A172 (cell line): ENCODE results near the gene TCF23. TPM values are rescaled to one million over a fixed set of nuclear protein-coding genes. Genes with fewer than 3 reads are reported as not detected.
"Not testable (repeated sequence)": the region's sequence is repeated elsewhere in the genome, so short reads cannot be mapped to it uniquely, and the experiment has no call there.

Source experiments
- DNase-seq: peaks from one replicate; pipeline ENCODE4 v3.0.0-alpha.2; 2015; ENCODE audit warnings: low spot score
- total RNA-seq: library from RNA; depleted of rRNA; stranded (reverse); fragments of >200 nt; shearing (Covaris generic); gene quantifications from 2 replicates; pipeline ENCODE4 v1.2.3, GENCODE V29; 2014; rRNA removed

Gene TCF23
- total RNA-seq, result not detected in 2 replicates

DNA sequence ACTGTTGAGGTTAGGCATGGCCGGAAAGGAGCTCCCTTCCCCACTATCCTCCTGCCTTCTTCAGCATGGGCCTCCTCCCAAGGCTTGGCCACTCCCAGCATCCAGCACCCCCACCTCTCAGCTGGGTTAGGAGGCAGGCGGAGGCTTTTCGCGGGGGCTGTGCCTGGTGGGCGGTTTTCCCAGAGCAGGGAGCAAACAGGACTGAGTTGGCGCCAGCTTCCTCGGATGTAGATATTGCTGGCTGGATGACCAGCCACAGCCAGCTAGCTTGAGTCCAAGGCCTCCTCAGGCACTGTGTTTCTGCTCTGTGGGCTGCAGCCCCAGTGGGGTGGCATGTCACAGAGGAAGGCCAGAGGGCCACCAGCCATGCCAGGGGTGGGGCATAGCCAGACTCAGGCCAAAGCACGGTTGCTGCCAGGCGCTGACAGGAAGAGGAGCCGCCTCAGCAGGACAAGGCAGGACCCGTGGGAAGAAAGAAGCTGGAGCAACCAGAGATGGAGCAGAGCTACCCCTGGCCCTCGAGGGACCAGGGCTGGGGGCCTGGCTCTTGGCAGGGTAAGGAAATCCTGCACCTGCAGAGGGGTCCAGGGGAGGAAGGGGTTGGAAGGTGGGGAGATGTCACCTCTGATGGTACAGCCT is at the start of gene TCF23:
TSS of gene TCF23 (plus strand) at position 204 of the 639 bp plus-strand sequence. CDS start at position 334, 130 bp downstream.
- DNase-seq, result no peak

DNA sequence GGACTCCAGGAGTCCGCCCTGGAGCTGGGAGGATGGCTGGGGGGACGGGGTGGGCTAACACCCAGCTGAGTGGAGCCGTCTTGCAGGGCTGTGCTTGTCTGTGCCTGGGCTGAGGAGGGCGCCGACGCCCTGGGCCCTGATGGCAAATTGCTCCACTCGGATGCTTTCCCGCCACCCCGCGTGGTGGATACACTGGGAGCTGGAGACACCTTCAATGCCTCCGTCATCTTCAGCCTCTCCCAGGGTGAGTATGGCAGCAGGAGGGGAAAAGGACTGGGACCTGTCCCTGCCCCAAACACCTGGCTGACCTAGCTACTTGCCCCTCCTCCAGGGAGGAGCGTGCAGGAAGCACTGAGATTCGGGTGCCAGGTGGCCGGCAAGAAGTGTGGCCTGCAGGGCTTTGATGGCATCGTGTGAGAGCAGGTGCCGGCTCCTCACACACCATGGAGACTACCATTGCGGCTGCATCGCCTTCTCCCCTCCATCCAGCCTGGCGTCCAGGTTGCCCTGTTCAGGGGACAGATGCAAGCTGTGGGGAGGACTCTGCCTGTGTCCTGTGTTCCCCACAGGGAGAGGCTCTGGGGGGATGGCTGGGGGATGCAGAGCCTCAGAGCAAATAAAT is 49.4 kb upstream of the TCF23 start:
- DNase-seq, result no peak

- DNase-seq, result no peak
Measured at GRCh38 chr2:27100036-27100435, 48.8 kb upstream of the TCF23 start.

GRCh38 chr2:27102329-27102728 is 46.5 kb upstream of the TCF23 start:
- DNase-seq, result no peak

GRCh38 chr2:27105981-27106380 is 42.8 kb upstream of the TCF23 start:
- DNase-seq, result no peak

DNA sequence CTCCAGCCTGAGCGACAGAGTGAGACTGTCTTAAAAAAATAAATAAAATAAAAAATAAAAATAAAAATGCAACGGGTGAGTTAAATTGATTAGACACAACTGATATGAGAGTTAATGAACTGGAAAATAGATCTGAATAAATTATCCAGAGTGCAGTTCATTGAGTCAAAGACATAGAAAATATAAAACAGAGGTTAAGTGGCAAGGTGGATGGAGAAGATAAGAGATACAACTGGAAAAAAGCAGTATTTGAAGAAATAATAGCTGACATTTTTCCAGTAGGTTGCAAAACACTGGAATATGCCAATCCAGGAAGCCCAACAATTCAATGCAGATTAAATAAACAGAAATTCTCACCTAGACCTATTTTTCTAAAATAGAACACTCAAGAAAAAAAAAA is 40.6 kb upstream of the TCF23 start:
- no peak for DNase-seq

GRCh38 chr2:27109083-27109482 is 39.7 kb upstream of the TCF23 start:
- DNase-seq, result no peak

DNA sequence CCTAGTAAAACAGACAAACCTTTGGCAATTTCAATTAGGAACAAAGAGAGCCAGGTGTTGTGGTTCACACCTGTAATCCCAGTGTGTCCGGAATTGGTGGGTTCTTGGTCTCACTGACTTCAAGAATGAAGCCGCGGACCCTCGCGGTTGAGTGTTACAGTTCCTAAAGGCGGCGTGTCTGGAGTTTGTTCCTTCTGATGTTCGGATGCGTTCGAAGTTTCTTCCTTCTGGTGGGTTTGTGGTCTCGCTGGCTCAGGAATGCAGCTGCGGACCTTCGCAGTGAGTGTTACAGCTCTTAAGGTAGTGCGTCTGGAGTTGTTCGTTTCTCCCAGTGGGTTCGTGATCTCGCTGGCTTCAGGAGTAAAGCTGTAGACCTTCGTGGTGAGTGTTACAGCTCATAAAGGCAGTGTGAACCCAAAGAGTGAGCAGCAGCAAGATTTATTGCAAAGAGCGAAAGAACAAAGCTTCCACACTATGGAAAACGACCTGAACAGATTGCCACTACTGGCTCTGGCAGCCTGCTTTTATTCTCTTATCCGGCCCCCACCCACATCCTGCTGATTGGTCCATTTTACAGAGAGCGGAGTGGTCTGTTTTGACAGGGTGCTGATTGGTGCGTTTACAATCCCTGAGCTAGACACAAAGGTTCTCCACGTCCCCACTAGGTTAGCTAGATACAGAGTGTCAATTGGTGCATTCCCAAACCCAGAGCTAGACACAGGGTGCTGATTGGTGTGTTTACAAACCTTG is 38.0 kb upstream of the TCF23 start:
- DNase-seq, result not testable (repeated sequence)

DNA sequence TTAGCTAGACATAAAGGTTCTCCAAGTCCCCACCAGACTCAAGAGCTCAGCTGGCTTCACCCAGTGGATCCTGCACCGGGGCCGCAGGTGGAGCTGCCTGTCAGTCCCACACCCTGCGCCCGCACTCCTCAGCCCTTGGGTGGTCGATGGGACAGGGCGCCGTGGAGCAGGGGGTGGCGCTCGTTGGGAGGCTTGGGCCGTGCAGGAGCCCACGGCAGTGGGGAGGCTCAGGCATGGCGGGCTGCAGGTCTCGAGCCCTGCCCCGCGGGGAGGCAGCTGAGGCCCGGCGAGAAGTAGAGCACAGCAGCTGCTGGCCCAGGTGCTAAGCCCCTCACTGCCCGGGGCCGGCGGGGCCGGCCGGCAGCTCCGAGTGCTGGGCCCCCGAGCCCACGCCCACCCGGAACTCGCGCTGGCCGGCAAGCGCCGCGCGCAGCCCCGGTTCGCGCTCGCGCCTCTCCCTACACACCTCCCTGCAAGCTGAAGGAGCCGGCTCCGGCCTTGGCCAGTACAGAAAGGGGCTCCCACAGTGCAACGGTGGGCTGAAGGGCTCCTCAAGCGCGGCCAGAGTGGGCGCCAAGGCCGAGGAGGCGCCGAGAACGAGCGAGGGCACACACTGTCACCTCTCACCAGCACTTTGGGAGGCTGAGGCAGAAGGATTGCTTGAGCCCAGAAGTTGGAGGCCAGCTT is 37.3 kb upstream of the TCF23 start:
- DNase-seq, result not testable (repeated sequence)

- DNase-seq, result no peak
Measured at GRCh38 chr2:27115519-27115918, 33.3 kb upstream of the TCF23 start.

GRCh38 chr2:27117995-27118524 is 30.7 kb upstream of the TCF23 start:
- DNase-seq, result no peak

GRCh38 chr2:27118525-27119329 is 30.1 kb upstream of the TCF23 start, which contains the start of gene CGREF1:
Gene CGREF1, minus strand, starts transcription at chr2:27119128. Its CDS starts 14,762 bp downstream, at chr2:27104366.
- DNase-seq, result no peak

GRCh38 chr2:27119330-27119670 is 29.5 kb upstream of the TCF23 start:
- DNase-seq, result not testable (repeated sequence)

DNA sequence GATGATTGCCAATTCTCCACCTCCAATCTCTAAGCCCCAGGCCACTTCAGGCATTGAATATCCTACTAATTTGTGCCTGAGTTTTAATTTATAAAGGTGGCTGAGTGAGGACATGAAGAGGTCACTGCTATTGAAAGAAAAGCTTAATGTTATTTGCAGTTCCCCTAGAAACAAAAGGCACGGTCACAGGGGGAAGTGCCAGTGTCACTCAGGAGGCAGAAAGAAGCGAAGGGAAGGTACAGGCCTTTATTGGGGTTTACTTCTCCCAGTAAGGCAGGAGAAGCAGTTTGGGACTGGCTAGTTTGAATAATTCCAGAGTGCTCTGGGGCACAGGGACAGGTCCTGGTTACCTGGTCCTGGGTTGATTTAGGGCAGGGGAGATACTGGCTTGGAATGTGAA is 26.9 kb upstream of the TCF23 start:
- DNase-seq, result no peak

DNA sequence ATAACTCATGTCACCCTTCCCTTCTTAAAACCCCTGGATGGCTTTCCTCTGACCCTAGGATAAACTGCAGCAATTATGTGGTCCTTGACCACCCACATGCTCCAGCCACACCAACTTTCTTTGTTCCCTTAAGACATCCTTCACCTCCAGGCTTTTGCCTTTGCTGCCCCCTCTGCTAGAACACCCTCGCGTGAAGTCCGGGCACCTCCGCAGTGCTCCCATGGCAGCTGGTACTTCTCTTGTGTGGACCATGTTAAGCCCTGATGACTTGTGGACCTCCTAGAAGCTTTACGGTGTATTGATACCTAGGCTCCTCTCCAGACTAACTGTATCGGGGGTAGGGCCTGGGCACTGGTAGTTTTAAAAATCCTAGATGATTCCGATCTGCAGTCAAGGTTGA is 26.0 kb upstream of the TCF23 start:
- no peak for DNase-seq

DNA sequence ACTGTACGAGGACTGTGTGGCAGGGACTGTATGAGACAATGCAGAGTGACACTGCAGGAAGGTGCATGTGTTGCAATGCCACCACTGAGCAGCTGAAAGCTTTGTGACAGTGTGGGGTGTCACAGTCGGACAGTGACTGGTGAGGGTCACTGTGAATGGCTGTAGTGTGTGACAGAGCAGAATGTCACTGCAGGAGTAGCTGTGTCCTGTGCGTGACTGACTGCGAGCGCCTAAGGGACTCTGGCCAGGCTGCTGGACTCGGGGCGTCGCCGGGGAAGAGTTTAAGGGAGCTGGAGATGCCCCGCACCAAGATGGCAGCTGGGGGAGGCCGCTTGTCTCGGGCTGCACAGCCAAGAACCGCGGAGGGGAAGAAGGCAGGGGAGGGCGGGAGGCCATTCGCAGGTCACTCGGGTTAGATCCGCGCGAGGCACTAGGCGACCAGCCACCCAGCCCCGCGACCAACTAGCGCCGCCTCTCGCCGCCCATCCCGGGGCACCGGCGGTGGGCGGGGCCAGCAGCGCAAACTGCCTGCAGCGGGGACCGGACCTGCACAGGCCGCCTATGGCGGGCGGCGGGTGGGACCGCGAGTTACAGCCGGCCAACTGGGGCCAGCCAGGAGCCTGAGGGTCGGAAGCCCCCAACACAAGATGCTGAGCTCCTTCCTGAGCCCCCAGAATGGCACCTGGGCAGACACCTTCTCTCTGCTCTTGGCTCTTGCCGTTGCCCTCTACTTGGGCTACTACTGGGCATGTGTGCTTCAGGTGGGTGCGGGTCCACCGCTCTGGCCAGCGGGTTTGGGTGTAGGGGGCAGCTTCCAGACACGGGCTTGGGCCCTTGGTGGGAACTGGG is 25.3 kb upstream of the TCF23 start, which contains the start of gene ABHD1:
TSS of gene ABHD1 (plus strand) at position 514 of the 849 bp plus-strand sequence. CDS start at position 648, 134 bp downstream.
- peak; percentile 10 for DNase-seq

DNA sequence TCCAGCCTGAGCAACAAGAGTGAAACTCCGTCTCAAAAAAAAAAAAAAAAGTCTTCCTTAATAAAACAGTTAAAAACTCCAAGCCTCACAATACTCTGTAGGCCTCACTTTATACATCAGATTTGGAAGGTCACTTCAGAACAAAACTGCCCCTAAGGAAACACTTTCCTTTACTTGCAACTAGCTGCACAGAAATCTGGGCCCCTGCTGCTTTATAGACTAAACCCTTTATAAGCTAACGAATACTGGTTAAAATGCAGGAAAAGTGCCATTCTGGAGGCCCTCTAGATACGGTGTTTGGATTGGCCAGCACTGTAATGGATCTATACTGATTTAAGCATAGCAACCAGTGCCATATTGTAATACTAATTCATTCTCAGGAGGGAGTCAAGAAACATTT is 23.7 kb upstream of the TCF23 start:
- no peak for DNase-seq

- DNase-seq, result no peak
Measured at GRCh38 chr2:27126252-27126710, 22.5 kb upstream of the TCF23 start.

DNA sequence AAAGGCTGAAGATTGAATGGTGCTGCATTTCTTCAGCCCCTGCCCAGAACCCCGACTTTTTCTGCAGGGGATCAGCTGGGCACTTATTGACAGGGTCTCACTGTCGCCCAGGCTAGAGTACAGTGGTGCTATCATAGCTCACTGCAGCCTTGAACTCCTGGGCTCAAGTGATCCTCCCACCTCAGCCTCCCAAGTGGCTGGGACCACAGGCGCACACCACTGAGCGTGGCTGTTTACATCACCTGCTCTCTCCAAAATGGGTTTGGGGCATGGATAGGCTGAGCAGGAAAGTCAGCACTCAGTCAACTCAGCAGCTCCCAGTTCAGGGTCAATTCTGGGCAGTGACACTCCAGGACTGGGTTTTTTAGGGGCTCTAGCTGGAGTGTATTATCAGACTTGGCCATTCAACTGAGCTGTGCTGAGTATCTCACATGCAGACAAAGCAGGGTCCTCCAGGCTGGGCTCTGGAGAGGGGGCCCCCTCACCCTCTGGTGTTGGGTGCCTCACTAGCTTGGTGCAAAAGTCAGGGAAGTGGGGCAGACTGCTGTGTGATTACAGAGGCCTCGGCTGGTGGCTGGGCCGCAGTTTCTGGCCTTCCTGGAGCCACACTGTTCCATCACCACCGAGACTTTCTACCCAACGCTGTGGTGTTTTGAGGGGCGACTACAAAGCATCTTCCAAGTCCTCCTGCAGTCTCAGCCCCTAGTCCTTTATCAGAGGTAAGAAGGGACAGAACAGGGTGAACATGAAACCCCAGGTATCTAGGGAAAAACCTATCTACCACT is 20.7 kb upstream of the TCF23 start:
- DNase-seq, result no peak
